GM19351 (cell line): ENCODE measurements around the gene DNAJB1.

ENCODE experiments used
- ATAC-seq: cut with Tn5 transposase; IDR thresholded peaks from one replicate; pipeline ENCODE4 v1.9.1; 2021; ENCODE audit warnings: mild to moderate bottlenecking, moderate library complexity; ENCODE audit not compliant: unreplicated experiment

DNAJB1 gene

DNA sequence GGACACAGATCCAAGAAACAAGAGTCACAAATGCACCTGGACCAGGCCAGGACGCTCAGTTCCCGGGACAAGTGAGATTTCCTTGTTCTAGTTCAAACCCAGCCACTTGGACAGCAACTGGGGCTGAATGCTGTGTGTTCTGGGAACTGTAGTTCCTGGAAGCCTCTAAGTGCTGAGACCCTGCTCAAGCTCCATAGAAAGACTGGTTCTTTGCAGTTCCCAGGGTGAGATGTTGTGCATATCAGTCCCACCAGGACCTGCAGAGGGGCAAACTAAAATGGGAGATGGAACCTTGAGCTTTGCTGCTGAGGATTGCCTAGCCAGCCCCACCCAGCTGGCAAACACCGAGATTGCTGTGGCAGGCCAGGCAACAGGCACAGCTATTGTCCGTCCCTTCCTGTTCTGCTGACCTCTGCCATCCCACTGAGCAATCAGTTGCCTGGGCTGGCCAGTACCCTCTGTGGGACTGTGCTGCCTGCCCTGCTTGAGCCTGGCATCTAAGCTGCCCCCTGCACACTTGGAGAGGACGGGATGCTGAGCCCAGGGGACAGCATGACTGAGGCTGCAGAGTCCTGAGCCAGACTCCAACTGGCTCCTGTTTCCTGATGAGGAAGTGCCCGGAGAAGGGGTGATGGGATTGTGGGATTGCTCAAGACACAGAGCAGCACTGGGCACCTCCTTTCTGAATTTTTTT is 20.8 kb downstream of the DNAJB1 start:
- ATAC-seq, result no peak

DNA sequence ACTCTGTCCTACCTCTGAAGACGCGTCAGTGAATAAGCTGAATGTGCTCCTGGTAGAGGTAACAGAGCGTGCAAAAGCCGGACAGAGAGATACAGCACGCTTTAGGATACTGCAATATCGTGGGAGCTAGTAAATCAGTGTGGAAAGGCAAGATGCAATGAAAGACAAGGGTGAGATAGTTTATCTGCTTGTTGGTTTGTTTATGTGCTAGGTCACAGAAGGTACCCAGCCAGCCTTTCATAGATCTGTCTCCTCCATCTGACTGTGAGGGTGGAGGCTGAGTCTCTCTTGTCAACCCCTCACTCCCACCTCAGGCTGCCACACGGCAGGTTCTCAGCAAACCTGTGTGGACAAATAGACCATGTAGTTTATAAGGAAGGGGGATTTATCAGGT is 21.4 kb downstream of the DNAJB1 start:
- ATAC-seq, result no peak

DNA sequence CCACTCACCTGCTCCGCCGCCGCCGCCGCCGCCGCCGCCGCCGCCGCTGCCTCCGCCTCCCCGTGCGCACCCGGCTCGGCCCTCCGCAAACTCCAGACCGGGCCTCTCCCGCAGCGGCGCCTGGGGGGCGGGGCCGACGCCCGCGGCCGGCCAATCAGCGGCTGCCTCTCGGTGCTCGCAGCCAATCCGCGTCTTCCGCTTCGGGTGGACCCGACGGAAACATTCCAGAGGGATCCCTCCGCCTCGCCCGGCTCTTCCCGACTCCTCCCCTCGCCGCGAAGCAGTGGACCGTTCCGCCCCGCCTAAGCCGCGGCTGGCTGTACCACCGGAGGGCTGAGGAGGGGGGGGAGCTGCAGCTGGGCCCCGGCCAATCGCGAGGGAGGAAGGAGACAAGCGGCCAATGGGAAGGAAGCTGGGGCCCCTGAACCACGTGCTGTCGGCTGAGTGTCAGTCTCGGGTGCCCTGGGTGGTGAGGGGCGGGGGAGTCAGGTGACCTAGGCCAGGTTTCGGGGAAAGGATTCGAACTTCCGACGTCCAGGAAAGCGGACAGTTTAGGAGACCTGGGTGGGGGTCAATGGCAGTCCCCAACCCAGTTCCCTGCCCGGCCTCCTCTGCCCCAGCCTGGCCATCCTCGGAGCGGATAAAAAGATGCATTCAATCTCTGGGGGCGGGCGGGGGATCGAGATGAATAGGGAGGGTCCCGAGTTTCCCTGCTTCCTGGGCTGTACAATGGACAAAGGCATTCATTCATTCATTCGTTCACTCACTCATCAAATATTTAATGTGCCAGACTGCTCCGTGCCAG is 22.0 kb downstream of the DNAJB1 start, which contains the start of gene GIPC1:
TSS of gene GIPC1 (minus strand) at position 99 of the 805 bp plus-strand sequence. CDS start 13,151 bp downstream, outside the sequence.
- ATAC-seq, result no peak

DNA sequence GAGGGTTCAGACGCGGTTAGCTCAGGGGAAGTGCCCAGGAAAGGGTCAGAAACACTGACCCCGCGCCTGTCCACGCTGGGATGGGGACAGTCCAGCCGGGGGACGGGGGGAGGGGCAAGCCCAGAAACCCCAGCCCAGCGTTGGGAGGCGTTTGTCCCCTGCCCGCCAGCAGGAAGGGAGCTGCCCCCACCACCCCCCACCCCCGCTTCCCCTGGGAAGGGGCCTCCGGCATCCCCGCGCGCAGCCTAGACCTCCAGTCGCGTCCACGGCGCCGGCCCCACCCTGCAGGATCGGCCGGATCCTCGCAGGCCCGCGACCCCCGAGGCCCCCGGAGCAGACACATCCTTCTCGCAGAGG is 22.5 kb downstream of the DNAJB1 start:
- ATAC-seq, result no peak

DNA sequence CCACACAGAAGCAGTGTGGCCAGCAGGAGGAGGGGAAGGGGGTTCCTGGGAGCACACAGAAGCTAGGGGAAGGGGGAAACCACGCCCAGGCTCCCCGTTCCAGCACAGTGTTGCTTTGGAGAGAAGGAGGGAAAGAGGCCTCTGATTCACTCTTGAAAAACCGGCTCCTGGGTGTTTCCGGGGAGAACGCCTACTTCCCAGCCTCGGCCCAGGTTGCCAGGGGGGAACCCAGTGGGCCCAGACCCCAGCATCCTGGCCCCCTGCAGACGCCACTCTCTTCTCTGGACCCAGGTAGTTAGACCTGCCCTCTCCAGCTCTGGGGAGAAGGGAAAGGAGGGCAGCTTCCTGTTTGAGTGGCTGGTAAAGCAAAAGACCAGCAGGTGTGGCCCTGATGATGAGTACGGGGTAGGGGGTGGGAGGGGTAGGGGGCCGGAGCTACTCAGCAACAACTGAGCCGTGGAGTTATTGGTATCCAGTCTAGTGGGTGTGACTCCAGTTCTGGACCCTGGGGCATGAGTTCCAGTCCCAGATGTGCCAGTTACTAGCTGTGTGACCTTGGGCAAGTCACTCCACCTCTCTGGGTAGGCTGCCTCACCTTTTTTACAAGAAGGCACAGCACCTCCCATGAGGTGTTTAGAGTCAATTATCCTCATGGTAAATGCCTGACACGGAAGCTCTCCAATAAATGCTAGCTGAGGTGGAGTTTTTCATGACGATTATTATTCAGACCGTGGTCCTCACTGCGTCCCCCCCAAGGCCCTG is 23.1 kb downstream of the DNAJB1 start:
- no peak for ATAC-seq

DNA sequence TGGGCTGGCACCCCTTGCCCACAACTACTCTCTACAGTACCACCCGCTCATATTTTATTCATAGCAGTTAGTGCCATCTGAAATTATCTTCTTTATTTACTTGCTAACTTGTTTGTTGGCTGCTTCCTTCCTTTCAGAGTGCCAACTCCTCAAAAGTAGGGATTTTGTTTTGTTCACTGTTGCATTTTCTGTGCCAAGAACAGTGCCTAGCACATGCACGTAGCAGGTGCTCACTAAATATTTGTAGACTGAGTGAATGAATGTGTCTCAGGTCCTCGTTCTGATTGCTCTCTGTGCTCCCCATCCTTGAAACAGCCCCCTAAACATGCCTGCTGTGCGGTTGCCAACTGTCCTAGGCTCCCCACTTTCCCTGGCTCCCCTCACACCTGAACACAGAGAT is 23.8 kb downstream of the DNAJB1 start:
- no peak for ATAC-seq

DNA sequence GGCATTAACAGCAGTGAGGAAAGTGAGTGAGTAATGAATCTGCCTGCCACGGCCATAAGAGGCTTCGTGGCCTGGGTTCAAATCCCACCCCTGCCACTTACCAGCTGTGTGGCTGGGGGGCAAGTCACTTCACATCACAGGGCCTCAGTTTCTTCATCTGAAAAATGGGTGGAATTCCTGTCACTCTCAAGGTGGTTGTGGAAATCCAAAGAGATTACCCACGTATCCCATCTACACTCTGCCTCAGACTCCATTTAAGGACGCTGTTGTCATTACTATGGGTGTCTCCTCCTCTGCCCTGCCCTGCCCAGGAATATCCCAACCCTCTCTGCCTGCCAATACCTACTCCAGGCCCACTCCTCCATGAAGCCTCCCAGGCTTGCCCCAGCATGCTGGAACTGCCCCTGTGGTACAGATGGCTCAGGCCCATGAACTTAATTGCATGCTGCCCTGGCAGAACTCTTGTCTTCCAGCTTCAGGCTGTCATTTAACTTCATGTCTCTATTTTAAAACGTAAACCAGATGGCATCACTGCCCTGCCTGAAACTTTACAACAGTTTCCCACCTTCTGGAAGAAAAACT is 25.4 kb downstream of the DNAJB1 start:
- no peak for ATAC-seq

DNA sequence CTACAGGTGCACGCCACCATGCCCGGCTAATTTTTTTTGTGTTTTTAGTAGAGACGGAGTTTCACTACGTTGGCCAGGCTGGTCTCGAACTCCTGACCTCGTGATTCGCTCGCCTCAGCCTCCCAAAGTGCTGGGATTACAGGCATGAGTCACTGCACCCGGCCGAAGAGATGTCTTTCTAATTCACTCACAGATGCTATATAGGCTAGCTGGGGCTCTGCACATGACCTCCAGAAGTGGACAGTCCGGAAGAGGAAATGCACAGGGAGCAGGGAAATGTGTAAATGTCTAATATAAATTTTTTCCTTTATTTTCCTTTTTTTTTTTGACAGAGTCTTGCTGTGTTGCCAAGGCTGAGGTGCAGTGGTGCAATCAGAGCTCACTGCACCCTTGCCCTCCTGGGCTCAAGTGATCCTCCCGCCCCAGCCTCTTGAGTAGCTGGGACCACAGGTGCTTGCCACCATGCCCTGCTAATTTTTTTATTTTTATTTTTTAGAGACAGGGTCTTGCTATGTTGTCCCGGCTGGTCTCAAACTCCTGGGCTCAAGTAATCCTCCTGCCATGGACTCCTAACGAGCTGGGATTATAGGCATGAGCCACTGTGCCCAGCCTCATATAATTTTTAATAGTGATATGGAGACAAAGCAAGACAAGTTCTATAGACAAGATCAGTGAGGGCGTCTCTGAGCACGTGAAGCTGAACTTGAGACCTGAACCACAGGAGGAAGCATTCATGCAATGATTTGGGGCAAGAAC is 30.6 kb downstream of the DNAJB1 start:
- ATAC-seq, result no peak

DNA sequence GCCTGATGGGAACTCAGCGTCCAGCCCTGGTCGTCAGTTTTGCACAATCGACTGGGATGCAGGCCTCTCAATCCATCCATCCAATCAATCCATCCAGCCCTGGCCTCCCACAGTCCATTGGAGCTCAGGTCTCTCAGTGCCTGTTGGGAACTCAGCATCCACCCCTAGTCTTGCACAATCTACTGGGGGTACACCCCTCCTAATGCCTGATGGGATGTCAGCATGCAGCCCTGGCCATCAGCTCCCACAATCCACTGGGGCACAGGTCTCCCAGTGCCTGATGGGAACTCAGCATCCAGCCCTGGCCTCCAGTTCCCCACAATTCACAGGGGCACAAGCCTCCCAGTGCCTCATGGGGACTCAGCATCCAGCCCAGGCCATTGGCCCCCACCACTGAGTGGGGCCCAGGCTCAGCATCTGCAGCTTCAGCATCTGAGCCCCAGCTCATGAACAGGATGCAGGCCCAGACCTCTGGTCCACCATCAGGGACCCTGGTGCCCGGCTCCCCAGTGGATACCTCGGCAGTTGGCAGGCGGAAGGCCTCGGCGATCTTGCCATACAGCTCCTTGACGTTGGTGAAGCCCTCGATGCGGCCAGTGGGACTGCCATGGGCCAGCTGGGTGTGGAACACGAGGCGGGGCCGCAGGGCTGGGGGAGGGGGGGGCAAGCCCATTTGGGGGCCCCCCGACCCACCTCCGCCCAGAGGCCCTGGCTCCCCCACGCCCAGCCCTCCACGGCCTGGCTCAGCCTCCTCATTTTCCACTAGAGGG is 35.8 kb downstream of the DNAJB1 start:
- no peak for ATAC-seq

DNA sequence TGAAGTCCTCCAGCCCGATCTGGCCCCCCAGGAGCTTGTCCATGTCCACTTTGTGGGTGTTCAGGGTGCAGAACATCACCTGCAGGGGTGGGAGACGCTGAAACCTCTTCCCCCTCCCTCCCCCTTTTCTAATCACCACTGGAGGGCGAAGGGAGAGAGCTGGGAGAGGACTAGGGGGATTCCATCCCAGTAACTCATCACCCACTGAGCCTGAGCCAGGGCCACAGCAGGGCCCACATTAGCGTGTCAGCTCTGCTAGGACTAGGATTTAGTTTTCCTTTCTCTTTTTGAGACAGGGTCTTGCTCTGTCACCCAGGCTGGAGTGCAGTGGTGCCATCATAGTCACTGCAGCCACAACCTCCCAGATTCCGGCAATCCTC is 37.5 kb downstream of the DNAJB1 start:
- ATAC-seq, result no peak

DNA sequence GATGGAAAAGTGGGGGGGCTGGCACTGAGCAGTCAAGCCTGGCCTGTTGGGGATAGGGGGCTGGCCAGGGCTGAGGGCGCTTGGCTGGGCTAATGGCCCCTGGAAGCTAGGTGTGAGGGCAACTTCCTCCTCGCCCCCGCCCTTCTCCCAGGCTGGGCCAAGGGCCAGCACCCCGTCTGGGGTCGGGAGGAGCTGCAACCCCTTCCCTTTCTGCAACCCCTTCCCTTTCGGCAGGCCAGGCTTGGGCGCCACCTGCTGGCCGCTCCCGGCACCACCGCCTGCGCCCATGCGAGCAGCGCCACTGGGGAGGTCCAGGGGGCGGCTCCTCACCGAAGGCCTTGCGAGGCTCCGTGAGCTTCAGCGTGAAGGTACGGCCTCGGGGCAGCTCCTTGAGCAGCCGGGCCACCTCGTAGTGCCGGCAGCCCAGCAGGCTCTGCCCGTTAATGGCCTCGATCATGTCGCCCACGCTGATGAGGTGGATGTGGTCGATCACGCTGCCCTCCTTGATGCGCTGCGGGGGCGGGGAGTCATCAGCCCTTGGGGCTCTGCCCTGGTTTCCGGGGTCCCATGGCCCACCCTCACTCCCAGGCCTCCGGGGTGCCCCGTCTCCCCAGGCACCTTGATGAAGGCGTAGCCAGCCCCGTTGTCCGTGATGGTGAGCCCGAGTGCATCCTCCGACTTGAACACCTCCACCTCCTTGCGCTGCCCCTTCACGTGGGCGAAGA is 38.1 kb downstream of the DNAJB1 start:
- no peak for ATAC-seq

DNA sequence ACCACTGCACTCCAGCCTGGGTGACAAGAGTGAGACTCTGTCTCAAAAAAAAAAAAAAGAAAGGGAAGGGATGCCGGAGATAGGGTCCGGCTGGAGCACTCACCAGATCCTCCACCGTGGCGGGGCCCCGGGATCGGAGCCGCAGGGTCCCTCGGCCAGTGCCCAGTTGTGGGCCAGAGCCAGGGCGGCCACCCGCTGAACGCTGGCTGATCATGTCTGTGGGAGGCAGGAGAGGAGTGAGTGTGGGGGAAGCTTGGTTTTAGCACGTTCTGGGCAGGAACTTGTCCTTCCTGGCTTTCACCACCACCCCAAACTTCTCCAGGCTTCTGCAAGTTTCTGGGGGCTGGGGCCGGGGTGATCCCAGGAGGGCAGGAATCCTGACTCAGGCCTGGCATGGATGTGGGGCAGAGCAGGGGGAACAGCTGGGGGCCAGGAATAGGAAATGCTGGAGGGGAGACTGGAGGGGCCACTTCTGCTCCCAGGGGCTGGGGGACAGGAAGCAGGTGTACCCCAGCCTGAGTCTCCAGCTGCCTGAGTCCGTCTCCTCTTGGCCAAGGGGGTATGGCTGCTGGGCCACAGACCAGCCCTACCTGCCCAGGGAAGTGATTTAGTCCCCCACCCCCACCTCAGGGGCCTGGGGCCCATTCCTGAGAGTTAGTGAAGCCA is 38.8 kb downstream of the DNAJB1 start:
- no peak for ATAC-seq

DNA sequence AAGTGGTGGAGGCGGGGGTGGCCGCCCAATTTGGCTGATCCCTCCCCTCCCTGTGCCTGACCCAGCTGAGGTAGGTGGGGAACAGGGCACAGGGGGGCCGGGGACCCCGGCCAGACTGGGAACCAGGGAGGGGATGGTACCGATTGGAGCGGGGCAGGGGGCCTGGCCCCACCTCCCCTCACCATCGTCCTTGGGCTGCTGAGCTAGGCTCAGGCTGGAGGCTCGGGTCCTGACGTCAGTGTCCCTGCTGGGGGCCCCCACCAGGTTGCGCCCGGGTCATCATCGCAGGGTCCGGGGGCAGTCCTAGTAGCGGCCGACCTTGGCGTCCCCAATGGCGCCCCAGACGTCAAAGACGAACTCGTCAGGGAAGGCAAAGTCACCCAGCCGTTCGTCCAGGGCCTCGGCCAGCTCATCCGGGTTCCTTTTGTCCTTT is 40.1 kb downstream of the DNAJB1 start:
- ATAC-seq, result no peak

DNA sequence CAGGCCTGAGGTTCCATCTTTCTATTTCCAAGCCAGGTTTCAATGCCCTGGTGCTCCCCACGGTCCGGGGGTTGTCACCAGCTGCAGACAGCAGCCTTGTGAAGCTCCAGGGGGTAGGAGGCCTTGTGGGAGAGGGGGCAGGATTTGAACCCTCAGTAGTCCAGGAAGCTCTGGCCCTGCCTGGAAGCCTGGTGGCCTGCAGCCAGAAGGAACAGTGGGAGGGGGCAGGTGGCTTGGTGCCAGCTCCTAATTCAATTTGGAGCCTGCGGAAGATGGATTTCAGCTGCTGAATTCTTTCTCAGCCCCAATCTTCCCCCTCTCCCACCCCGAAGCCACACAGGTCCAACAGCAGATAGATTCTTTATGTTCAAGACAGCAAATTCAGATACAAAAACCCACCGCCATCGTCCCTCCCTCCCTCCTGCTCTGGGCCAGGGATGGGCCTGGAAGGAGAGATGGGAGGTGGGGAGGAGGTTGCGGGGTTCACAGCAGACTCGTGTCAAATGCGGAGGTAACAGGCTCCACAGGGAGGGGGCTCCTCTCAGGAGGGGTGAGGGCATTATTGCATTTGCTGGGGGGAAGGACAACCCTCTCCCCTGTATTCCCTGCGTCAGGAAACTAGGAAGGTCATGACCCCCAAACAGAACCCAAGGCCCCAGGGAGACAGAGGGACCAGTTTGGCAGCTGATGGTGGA is 40.6 kb downstream of the DNAJB1 start:
- no peak for ATAC-seq

DNA sequence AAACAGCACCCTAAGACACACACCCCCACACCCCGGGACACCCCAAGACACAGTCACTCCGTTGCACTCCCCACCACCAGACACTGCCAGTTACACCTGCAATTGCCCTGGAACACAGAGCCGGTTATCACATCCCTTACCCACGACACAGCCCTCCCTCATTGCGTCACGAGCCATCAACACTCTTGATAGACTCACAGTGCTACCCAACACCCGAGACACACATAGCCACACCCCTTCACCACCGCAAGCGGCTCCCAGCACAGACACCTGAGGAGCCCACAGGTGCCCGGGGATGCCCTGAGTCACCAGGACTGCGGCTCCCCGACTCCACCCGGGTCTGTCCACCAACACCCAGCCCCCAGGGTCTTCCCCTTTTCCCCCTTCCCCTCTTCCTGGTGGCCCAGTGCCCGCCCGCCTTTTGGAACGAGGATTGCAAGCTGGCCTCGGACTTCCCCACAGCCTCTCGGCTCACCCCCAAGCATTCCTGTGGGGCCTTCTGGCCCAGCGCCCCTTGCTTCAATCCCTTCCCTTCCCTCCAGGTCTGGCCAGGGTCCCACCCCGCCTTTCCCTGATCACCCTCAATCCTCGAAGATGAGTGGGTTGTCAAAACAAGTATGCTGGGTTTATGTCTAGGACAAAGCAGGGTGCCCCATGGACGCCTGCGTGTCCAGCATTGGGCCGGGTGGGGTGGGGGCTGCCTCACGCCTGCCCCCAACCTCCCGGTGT is 41.4 kb downstream of the DNAJB1 start:
- no peak for ATAC-seq

DNA sequence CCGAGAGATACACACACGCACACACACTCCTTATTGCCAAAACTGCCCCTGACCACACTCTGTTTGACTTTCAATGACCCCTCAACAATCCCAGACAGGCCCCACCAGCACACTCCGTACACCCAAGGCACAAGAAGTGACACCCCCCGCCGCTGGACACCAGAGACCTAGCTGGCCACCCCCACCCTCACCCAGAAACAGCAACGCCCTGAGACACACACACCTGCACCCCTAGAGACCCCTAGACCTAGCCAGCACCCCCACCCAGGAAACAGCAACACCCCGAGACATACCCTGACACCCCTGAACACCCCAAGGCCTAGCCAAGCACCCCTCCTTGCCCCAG is 41.9 kb downstream of the DNAJB1 start:
- no peak for ATAC-seq

DNA sequence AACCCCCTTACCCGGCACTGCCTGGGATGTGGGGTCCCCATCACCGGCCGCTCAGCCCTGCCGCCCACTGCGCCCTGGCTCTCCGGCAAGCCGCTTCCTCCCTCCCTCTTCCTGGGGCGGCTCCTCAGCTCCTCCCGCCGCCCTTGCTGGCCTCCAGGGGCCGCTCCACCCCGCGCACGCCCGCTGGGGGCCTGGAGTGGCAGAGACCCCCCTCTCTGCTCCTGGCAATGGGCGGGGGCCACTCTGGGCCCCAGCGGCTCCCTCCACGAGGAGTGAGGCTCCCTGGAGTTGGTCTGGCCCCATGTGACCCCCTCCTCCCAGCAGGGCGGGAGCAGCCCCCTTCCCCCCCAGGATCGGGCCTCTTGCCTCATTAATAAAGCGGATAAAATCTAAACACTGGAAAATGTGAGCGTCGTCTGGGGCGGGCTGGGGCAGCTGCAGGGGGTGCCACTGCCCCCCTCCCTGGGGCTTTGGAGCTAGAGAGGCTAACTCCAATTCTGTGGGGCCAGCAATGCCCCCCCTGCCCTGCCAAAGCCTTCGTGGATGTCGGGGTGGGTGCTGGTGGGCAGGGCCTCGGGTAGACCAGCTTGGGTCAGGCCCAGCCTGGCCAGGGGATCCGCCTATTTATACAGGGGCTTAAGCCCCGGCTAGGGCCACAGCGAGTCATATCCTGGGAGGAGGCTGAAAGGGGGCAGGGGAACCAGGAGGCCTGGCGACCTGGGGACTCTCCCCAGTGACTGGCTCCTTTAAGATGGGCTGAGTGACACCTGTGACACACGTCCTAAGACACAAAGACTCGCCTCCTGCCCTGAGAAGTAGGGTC is 42.7 kb downstream of the DNAJB1 start, which contains the start of gene PTGER1:
TSS of gene PTGER1 (minus strand) at position 104 of the 823 bp plus-strand sequence. CDS start 1,034 bp downstream, outside the sequence.
- no peak for ATAC-seq
